HG03457 (cell line): Measurements from ENCODE around the gene MRM3.
"Not testable (repeated sequence)": the region's sequence is repeated elsewhere in the genome, so short reads cannot be mapped to it uniquely, and the experiment has no call there.

Experiments
- ATAC-seq: cut with Tn5 transposase; IDR thresholded peaks from one replicate; pipeline ENCODE4 v1.9.1; 2021; ENCODE audit warnings: moderate number of reproducible peaks; ENCODE audit not compliant: unreplicated experiment

Gene MRM3

DNA sequence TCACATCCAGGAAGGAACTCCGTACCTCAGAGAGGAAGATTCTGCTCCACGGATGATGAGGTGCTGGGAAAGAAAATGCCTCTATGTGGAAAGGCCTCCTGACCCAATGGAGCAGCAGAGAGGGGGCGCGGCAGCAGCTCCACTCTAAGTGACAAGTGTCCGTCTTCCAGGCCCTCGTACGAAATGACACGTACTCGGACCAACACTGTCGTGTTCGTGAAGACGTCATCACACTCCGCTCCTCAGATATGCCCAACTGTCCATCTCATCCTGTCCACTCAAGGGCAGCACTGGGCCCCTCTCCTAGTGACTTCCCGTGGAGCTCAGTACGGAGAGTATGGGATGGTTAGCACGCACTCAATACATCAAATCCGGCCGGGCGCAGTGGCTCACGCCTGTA is 32.2 kb downstream of the MRM3 start:
- no peak for ATAC-seq

DNA sequence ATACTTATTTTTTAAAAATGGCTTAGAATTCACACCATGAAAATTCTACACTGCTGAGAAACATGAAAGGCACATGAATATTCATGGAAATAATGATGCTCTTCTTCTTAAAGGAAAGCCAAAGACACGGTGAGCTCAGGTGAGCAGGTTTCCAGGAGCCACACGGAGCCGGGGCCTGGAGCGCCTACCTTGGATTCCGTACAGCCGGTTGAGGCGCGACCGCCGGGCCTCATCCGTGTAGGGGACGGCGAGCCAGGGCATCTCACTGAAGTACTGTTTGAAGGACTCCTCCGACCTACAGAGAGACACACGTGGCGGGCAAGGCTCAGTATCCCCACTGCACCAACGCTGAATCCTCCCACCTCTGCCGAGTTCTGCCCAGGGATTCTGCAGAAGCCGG is 37.1 kb downstream of the MRM3 start:
- no peak for ATAC-seq

DNA sequence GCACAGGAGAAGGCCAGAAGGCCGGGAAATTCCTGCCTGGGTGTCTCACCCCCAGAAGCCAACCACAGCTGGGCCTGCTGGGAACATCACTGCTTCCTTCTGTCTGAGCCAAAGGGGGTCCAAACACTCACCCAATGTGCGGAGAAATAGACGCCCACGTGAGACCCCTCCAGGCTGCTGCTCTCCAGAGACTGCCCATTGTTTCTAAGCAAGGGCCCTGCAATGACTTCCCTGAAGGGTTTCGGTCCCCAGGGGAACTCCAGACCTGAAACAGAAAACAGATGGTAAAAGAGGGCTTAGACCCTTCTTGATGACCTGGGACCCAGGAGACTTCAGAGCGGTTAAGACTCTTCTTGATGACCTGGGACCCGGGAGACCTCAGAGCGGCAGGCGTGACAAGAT is 41.3 kb downstream of the MRM3 start:
- ATAC-seq, result no peak

DNA sequence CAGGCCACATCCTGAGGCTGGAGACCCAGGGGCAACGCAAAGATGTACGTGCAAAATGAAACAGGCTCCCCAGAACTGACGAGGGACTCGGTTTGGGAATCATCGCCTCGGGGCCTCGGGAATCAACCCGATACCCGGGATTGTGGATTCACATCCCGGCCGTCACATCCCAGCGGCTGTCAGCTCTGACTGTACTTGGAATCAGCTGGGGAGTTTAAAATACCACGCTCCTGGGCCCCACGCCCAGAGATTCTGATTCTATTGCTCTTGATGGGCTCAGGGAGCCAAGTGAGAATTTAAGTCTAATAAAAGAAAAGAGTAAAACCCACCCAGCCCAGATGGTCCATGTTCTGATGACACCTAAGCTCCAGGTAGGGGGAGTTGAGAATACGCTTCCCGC is 42.2 kb downstream of the MRM3 start:
- no peak for ATAC-seq

DNA sequence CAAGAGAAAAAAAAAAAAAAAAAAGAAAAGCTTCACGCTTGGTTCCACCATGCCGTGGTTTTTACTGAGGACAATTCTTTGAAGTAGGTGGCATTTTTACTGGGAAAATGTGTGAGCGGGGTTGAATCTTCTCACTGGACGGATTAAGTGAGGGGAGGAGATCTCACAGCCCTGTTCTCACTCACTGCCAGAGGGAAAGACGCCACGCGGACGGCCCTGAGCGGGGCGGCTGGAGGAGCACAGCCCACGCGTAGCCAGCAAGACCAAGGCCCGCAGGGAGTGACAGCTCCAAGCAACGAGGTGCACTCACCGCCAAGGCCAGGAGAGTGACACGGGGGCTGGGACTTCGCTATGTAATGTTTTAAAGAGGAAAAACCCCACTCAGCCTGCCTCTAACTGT is 43.1 kb downstream of the MRM3 start:
- ATAC-seq, result no peak

DNA sequence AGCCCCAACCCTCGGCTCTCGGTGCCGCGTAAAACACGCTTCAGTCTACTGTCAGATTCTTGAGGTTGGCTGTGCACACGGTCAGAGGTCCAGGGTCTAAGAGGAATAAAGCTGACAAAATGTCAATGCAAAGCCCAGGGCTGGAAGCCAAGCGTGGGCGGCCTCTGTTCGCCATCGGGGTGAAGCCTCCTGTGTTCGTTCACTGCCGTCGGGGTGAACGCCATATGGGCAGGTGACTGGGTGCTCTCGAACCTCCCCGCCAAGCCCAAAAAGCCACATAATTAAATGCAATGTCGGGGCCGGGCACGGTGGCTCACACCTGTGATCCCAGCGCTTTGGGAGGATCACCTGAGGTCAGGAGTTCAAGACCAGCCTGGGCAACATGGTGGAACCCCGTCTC is 44.6 kb downstream of the MRM3 start:
- no peak for ATAC-seq

DNA sequence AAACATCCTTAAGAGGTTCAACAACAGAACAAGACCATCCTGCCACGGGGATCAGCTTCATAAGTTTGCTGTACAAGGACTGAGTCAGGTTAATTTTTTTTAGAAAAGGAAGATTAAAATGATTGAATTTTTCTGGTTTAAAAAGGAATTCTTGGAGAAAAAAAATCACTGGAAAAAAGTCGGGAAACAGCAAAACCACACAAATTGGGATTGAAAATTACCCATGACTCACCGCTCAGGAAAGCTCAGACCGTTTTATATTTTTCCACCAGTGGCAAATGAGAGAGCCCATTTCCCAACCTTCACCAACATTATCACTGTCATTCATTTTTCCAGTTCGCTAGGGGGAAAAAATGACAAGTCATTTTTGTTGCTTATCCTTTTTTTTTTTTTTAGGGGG is 46.6 kb downstream of the MRM3 start:
- ATAC-seq, result no peak

DNA sequence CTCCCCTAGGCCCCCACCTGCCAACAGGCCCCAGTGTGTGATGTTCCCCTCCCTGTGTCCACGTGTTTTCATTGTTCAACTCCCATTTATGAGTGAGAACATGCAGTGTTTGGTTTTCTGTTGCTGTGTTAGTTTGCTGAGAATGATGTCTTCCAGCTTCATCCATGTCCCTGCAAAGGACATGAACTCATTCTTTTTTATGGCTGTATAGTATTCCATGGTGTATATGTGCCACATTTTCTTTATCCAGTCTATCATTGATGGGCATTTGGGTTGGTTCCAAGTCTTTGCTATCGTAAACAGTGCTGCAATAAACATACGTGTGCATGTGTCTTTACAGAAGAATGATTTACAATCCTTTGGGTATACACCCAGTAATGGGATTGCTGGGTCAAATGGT is 47.5 kb downstream of the MRM3 start:
- ATAC-seq, result not testable (repeated sequence)

DNA sequence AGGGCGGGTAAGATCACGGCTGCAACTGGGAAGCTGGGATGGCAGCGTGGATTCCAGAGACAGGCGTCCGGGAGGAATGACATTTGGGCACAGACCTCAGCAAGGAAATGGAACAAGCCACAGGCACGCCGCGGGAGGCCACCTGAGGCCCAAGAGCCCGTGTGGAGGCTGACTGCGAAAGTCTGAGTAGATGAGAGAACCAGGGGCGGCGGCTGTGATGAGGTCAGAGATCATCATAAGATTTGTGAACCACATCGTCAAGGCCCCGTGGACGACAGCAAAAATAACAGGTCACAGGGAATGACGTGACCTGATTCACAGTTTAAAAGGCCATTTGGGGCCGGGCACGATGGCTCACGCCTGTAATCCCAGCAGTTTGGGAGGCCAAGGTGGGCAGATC is 48.2 kb downstream of the MRM3 start:
- ATAC-seq, result no peak

DNA sequence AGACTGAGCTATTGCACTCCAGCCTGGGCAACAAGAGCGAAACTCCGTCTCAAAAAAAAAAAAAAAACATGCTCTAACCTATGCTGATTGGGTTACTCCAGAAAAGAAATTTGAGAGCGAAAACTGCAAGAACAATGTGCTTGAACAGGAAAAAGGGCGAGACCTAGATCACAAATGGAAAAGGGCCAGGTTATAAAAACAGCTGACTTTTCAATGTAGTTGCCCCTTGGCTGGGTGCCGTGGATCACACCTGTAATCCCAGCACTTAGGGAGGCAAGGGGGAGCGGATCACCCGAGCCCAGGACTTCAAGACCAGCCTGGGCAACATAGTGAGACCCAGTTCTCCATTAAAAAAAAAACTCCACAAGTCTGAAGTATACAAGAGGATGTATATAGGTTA is 48.8 kb downstream of the MRM3 start:
- no peak for ATAC-seq

DNA sequence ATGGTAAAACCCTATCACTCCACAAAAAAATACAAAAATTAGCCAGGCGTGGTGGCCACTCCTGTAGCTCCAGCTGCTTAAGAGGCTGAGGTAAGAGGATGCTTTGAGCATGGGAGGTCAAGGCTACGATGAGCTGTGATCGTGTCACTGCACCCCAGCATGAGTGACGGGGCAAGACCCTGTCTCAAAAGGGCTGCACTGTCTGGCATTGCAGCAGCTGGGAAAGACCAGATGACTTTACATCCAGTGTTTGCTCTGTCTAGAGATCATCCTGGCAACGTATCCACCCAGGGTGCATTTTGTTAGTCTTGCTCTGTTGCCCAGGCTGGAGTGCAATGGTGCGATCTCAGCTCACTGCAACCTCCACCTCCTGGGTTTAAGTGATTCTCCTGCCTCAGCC is 52.0 kb downstream of the MRM3 start:
- no peak for ATAC-seq

DNA sequence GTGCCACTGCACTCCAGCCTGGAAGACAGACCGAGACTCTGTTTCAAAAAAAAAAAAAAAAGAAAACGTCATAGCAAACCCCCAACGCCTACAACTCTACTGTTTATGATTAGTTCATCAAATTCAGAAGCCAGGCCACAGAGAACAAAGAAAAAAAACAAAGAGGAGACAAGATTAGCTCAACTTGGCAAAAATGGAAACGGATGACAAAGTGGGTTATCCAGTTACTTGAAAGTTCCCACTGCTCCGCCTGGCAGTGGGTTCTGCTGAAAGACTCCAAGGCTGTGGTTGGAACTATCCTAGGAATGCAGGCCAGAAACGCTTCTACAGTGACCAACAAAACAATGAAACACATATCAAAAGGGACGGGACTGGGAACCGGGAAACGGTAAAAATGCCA is 53.1 kb downstream of the MRM3 start:
- ATAC-seq, result no peak

DNA sequence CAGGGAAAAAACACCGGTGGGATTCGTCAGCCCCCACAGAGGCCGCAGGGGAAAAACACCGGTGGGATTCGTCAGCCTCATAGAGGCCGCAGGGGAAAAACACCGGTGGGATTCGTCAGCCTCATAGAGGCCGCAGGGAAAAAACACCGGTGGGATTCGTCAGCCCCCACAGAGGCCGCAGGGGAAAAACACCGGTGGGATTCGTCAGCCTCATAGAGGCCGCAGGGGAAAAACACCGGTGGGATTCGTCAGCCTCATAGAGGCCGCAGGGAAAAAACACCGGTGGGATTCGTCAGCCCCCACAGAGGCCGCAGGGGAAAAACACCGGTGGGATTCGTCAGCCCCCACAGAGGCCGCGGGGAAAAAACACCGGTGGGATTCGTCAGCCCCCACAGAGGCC is 53.6 kb downstream of the MRM3 start:
- ATAC-seq, result not testable (repeated sequence)

DNA sequence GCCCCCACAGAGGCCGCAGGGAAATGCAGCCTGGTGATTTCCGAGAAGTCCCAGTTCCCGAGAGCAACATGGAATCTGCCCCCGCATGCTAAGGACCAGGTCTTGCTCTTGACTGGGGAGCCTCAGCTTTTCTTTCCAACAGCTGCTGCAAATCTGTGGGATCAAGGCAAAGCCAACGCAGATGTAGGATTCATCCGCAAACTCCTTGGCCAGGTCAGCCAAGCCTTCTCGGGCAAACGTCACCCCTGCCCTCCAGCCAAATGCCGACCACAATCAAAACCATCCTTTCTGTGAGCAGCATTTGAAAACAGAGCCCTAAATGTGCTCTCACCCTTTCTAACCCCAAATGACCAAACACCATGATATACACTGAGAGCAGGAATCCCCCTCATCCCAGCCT is 54.0 kb downstream of the MRM3 start:
- no peak for ATAC-seq

DNA sequence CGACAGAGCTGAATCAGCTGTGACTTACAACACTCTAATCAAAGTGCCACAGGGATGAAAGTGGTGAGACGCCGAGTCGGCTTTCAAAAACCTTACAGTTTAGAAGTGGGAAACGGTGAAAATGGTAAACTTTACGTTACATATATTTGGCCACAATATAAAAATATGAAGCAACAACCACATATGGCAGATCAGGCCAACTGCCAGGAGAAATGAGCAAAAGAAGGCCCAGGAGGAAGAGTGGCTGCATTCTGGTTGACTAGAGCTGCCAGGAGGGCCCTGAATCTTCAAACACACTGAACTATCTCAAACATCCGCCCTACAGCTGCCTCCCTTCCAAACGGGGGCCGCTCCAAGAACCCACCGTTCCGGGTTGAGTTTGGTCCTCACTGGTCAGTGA is 56.3 kb downstream of the MRM3 start:
- no peak for ATAC-seq

DNA sequence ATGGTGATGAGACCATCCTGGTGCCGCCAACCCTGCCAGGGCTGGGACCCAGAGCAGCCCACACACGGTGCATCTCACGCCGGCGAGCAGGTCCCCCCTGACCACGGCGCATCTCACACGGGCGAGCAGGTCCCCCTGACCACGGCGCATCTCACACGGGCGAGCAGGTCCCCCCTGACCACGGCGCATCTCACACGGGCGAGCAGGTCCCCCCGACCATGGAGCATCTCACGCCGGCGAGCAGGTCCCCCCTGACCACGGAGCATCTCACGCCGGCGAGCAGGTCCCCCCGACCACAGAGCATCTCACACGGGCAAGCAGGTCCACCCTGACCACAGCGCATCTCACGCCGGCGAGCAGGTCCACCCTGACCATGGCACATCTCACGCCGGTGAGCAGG is 59.2 kb downstream of the MRM3 start:
- no peak for ATAC-seq
